SW 1271 (cell line): ENCODE measurements around the gene PPIC.
"Not testable (repeated sequence)": the region's sequence is repeated elsewhere in the genome, so short reads cannot be mapped to it uniquely, and the experiment has no call there.

Experiments used
- DNase-seq, 2 experiments: peaks; one replicate each; lab custom pipeline; 2025; lab: John Stamatoyannopoulos, UW

The PPIC gene

GRCh38 chr5:123007754-123008153 is 28.8 kb downstream of the PPIC start:
- no peak for DNase-seq

DNA sequence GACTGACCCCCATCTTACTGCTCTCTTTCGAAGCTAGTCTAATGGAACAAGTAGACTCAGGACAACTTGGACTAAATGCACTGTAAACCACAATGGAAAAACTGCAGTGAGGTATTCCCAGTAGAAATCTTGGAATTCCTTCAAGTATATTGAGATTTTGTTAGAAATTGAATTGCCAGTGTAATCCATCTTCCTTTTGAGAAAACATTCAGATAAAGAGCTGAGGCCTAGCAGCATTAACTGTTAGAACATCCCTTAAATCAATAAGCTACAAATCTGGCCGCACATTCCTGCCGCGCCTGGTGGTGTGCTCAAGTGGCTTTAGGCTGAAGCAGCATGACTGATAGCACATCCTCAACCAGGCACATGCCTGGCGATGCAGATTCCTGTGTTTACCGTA is 29.3 kb downstream of the PPIC start:
- DNase-seq, result no peak

GRCh38 chr5:123001808-123002207 is 34.7 kb downstream of the PPIC start:
- no peak for DNase-seq

- no peak for DNase-seq
These were observed 35.8 kb downstream of the PPIC start for GRCh38 chr5:123000731-123001130.

- no peak for DNase-seq
These were observed 36.5 kb downstream of the PPIC start for GRCh38 chr5:122999947-123000563.

DNA sequence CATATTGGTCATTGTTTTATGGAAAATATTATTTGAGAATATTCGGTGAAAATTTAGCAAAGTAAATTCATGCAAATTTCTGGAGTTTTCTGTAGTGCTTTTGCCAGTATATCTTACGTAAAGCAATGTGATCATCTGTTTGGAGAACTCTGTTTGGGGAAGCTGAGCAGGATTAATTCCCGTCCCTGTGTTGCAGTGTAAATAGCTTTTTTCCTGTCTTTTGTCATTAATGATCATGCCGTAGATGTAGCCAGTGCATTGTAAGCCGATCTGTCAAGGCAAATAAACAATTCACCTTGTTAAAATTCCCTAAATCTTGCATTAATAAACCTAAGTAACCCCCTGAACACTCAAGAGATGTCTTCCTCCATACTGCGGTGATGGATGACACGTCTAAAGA is 39.2 kb downstream of the PPIC start:
- no peak for DNase-seq

GRCh38 chr5:122996091-122996490 is 40.4 kb downstream of the PPIC start:
- DNase-seq, result no peak

- no peak for DNase-seq
These were observed 50.4 kb downstream of the PPIC start for GRCh38 chr5:122985954-122986721.

- no peak for DNase-seq
These were observed 51.4 kb downstream of the PPIC start for GRCh38 chr5:122985006-122985700.

- no peak for DNase-seq
These were observed 52.1 kb downstream of the PPIC start for GRCh38 chr5:122984425-122984824.

DNA sequence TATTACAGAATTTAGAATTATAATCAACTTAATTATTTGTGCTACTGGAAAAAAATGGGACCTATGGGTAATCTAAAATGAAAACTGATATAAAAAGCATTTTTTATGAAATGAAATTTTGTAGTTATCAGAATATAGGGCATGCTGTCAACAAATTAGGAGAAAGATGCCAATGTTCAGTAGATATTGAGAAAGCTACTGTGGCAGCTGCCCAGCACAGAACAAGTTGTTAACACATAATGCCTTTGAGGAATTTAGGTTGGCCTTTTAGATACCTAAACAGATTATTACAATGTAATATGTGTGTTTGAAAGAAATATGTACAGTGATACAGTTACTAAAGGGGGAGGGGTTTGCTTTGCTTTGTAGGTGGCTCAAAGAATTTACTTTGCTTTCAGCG is 54.1 kb downstream of the PPIC start:
- DNase-seq, result no peak

DNA sequence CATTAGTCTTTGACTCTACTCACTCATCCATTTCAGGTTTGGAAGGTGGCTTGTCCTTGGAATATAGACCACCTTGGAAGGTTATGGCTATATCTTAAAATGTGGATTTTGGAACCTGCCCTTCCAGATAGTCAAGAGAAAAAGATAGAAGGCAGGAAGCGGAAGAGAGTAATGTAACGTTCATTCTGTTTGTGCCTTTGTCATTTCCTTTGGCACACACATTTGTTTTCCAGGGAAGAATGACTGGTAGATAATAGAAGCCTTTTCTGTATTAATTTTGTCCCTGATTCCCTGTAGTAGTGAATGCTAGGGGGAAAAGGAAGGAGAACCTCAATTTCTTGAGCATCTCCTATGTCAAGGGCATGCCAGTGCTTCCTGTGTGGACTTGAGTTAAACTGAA is 54.7 kb downstream of the PPIC start:
- no peak for DNase-seq

DNA sequence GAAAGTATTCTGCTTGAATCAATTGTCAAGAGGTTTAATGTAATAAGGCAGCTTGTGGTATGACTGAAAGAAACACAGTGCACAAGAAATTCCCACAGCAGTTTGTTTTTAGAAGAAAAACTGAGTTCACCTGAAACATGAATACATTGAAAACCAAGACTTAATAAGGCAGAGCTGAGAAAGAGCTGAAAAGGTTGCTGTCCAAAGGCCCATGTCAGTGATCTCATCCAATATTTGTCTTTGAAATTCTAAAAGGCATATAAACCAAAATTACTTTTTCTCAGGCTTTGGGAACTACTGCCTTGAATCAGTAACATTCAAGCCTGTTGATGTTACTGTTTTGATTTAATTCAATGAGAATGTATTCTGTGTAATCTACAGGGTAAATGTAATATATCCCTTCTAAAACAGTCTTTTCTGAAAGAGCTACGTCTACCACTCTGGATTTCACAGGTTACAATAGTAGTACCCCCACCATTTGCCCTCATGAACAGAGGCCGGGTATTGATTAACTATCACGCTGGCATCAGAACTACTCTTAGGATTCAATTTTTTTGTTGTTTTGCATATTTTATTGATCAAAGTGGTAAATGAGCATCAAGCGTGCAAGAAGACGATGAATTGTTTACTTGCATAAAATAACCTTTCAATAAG is 57.8 kb downstream of the PPIC start:
- DNase-seq, result no peak

GRCh38 chr5:122978068-122978467 is 58.5 kb downstream of the PPIC start:
- no peak for DNase-seq

DNA sequence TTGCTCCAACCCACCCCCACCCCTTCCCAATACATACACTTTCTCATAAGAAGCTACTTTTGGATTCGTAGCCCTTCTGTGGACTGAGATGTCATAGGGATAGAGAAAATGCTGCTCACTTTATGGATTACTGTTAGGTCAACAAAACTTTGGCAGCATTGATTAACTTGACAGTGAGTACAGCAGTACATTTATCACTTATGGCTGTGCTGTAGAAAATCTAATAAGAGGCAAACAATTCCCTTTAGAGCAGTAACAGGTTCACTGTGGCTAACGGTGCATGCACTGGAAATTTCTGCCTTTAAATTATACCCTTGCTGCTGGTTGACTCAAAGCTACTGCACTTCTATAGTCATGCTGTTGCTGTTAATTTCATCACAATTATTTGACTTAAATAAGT is 59.2 kb downstream of the PPIC start:
- DNase-seq, result no peak

GRCh38 chr5:122974251-122974650 is 62.3 kb downstream of the PPIC start:
- DNase-seq, result not testable (repeated sequence)

GRCh38 chr5:122973759-122974158 is 62.8 kb downstream of the PPIC start:
- DNase-seq, result not testable (repeated sequence)
